HepG2 (cell line): Measurements from ENCODE around the gene SATB1.

Experiments used
- FOXO1 ChIP-seq: sonication (generic); formaldehyde crosslinking; IDR thresholded peaks from 2 replicates; pipeline ENCODE4 v1.4.0; 2020; ENCODE audit warnings: missing genetic modification reagents
- MAFG ChIP-seq: sonication (generic); formaldehyde crosslinking; IDR thresholded peaks from 2 replicates; pipeline ENCODE4 v1.5.1; 2020; ENCODE audit warnings: mild to moderate bottlenecking, missing genetic modification reagents
- PHF20 ChIP-seq: sonication (generic); formaldehyde crosslinking; IDR thresholded peaks from 2 replicates; pipeline ENCODE4 v1.5.0; 2020; ENCODE audit warnings: mild to moderate bottlenecking, missing genetic modification reagents
- TARDBP ChIP-seq: sonication (generic); formaldehyde crosslinking; IDR thresholded peaks from 2 replicates; pipeline ENCODE4 v1.8.0; 2022; ENCODE audit warnings: mild to moderate bottlenecking, missing genetic modification reagents
- TF ChIP-seq, protein P1 (sequence below): sonication (generic); formaldehyde crosslinking; IDR thresholded peaks from 2 replicates; pipeline ENCODE4 v1.5.0; 2020; ENCODE audit warnings: mild to moderate bottlenecking, missing genetic modification reagents, moderate library complexity
- TF ChIP-seq, protein P2 (sequence below): sonication (generic); formaldehyde crosslinking; IDR thresholded peaks from 2 replicates; pipeline ENCODE4 v1.4.0; 2020; ENCODE audit warnings: missing genetic modification reagents

DNA sequence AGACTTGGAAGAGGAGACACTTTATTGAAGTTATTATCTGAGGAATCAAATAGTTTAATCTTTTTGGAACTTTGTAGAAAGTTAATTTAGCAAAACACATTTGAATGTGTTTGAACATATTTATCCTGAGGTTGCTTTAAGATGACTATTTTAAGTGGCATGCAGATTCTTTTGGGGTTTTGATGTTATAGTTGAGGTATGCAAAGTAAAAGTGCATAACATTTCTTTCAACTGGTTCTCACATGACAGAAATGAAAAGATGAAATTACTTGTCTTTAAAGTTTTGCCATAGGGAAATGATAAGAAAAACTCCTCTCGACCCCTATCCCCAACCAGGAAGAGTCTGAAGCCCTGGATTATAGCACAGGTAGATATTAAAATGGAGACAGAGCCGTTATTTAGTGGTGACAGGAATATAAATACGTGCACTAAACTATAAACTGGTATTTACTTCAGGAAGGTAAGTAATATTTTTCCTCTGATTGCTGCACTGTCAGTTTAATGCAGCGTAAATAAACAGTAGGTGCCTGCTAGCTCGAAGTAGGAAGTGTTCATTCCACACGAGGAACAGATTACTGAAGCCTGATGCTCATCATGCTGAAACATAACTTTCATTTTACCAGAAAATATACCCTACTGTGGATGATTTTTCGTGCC, 15.1 kb upstream of the SATB1 start:
- no peak for TF ChIP-seq TARDBP (CRISPR knock-in tag)
- TF ChIP-seq, protein P1, sequence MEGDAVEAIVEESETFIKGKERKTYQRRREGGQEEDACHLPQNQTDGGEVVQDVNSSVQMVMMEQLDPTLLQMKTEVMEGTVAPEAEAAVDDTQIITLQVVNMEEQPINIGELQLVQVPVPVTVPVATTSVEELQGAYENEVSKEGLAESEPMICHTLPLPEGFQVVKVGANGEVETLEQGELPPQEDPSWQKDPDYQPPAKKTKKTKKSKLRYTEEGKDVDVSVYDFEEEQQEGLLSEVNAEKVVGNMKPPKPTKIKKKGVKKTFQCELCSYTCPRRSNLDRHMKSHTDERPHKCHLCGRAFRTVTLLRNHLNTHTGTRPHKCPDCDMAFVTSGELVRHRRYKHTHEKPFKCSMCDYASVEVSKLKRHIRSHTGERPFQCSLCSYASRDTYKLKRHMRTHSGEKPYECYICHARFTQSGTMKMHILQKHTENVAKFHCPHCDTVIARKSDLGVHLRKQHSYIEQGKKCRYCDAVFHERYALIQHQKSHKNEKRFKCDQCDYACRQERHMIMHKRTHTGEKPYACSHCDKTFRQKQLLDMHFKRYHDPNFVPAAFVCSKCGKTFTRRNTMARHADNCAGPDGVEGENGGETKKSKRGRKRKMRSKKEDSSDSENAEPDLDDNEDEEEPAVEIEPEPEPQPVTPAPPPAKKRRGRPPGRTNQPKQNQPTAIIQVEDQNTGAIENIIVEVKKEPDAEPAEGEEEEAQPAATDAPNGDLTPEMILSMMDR (CRISPR knock-in tag): no peak
- no peak for TF ChIP-seq PHF20 (CRISPR knock-in tag)
- no peak for TF ChIP-seq MAFG (CRISPR knock-in tag)
- no peak for TF ChIP-seq FOXO1 (CRISPR knock-in tag)
- TF ChIP-seq, protein P2, sequence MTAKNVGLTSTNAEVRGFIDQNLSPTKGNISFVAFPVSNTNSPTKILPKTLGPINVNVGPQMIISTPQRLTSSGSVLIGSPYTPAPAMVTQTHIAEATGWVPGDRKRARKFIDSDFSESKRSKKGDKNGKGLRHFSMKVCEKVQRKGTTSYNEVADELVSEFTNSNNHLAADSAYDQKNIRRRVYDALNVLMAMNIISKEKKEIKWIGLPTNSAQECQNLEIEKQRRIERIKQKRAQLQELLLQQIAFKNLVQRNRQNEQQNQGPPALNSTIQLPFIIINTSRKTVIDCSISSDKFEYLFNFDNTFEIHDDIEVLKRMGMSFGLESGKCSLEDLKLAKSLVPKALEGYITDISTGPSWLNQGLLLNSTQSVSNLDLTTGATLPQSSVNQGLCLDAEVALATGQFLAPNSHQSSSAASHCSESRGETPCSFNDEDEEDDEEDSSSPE: no peak
